Endothelial cell of umbilical vein (primary cell): ENCODE data around the gene DAD1. TPM values are rescaled to one million over a fixed set of nuclear protein-coding genes. Genes with fewer than 3 reads are reported as not detected.

Source experiments
- BruUV-seq: library from RNA; stranded (reverse); fragments of 400-500 nt; replicated peaks from 2 replicates; lab custom pipeline; 2021; lab: Mats Ljungman, UMichigan
- CTCF ChIA-PET: fragments of 300-600, 350-600 bp; sonication (Branson Sonifier 250); formaldehyde crosslinking; loops from one replicate; lab custom pipeline; 2021; ENCODE audit warnings: antibody characterized with exemption, inconsistent platforms; lab: Charles Lee
- POLR2A ChIA-PET: fragments of 300-600, 350-600 bp; sonication (Branson Sonifier 250); formaldehyde crosslinking; loops from one replicate; lab custom pipeline; 2021; ENCODE audit warnings: antibody characterized with exemption, inconsistent platforms; lab: Charles Lee
- DNase-seq: peaks from one replicate; pipeline ENCODE4 v3.0.0-alpha.2; 2011; ENCODE audit warnings: low read depth, low spot score
- FAIRE-seq: peaks from 2 replicates; lab custom pipeline; 2011; peaks lifted over from hg19 to GRCh38; lab: Jason Lieb, UNC
- H2AFZ ChIP-seq: 2 replicates; pipeline ENCODE4 v1.6.0; 2012; ENCODE audit warnings: low read depth, low read length, control low read depth, inconsistent platforms
- H3K27ac ChIP-seq: 2 replicates; pipeline ENCODE4 v1.5.1; 2011; ENCODE audit warnings: low read depth, mild to moderate bottlenecking, control low read depth, low read length, moderate library complexity; ENCODE audit not compliant: insufficient read depth
- H3K27me3 ChIP-seq, 2 experiments: 2 replicates each; pipeline versions ENCODE4 v1.6.0 to v1.6.1; 2011; ENCODE audit warnings: low read length in 2 of 2, mixed read lengths in 1 of 2; ENCODE audit not compliant: control insufficient read depth in 2 of 2, insufficient read depth in 2 of 2
- H3K36me3 ChIP-seq, 2 experiments: 2 replicates in 1 of 2; 3 replicates in 1 of 2; pipeline ENCODE4 v1.5.1; 2011; ENCODE audit warnings: low read length in 2 of 2, mild to moderate bottlenecking in 1 of 2, moderate library complexity in 1 of 2; ENCODE audit not compliant: control insufficient read depth in 2 of 2, insufficient read depth in 2 of 2; ENCODE audit errors: extremely low read depth in 1 of 2
- H3K4me1 ChIP-seq: 3 replicates; pipeline ENCODE4 v1.5.1; 2011; ENCODE audit warnings: mild to moderate bottlenecking, low read length; ENCODE audit not compliant: control insufficient read depth, insufficient read depth; ENCODE audit errors: extremely low read depth
- H3K4me2 ChIP-seq: 2 replicates; pipeline ENCODE4 v1.6.1; 2011; ENCODE audit warnings: low read length, control low read depth, mixed read lengths; ENCODE audit not compliant: insufficient read depth
- H3K4me3 ChIP-seq, 3 experiments: fragments of 200-600 bp in 1 of 3; sonication (generic), shearing (Covaris generic) in 1 of 3; replicated peaks in 1 of 3; 2 replicates each; pipeline ENCODE4 v1.5.1; 2011 to 2016; ENCODE audit warnings: control low read depth in 3 of 3, low read length in 3 of 3, mild to moderate bottlenecking in 2 of 3, inconsistent platforms in 1 of 3, low read depth in 1 of 3, moderate library complexity in 1 of 3; ENCODE audit not compliant: insufficient read depth in 1 of 3
- H3K79me2 ChIP-seq: 2 replicates; pipeline ENCODE4 v1.6.0; 2012; ENCODE audit warnings: low read length, inconsistent platforms; ENCODE audit not compliant: control insufficient read depth, insufficient read depth
- H3K9ac ChIP-seq: replicated peaks from 2 replicates; pipeline ENCODE3; 2011; ENCODE audit warnings: low read length, control low read depth; ENCODE audit not compliant: insufficient read depth; ENCODE audit errors: extremely low read depth
- H3K9me1 ChIP-seq: replicated peaks from 3 replicates; pipeline ENCODE4 v1.6.0; 2011; ENCODE audit warnings: mild to moderate bottlenecking, low read length; ENCODE audit not compliant: control insufficient read depth, insufficient read depth; ENCODE audit errors: extremely low read depth
- H3K9me3 ChIP-seq: replicated peaks from 2 replicates; pipeline ENCODE4 v1.5.1; 2012; ENCODE audit warnings: low read length, inconsistent platforms; ENCODE audit not compliant: control insufficient read depth, insufficient read depth
- H4K20me1 ChIP-seq: replicated peaks from 2 replicates; pipeline ENCODE3; 2011; ENCODE audit warnings: mild to moderate bottlenecking, low read length; ENCODE audit not compliant: control insufficient read depth, insufficient read depth; ENCODE audit errors: extremely low read depth
- EZH2 ChIP-seq: IDR thresholded peaks from 2 replicates; pipeline ENCODE4 v1.6.1; 2012; ENCODE audit warnings: borderline replicate concordance, low read depth, mild to moderate bottlenecking, moderate library complexity, low read length, inconsistent platforms; ENCODE audit not compliant: severe bottlenecking
- FOS ChIP-seq: IDR thresholded peaks from 2 replicates; pipeline ENCODE4 v1.6.1; 2011; ENCODE audit warnings: mild to moderate bottlenecking, low read length, moderate library complexity, borderline replicate concordance; ENCODE audit not compliant: insufficient read depth
- GATA2 ChIP-seq: IDR thresholded peaks from 2 replicates; pipeline ENCODE4 v1.7.0; 2011; ENCODE audit warnings: low read depth, mild to moderate bottlenecking, moderate library complexity, mixed read lengths, low read length; ENCODE audit not compliant: insufficient read length, insufficient read depth
- JUN ChIP-seq: IDR thresholded peaks from 2 replicates; pipeline ENCODE4 v1.6.1; 2011; ENCODE audit warnings: borderline replicate concordance, low read depth; ENCODE audit not compliant: insufficient read length, insufficient read depth
- MYC ChIP-seq: IDR thresholded peaks from one replicate; pipeline ENCODE4 v1.6.1; 2011; ENCODE audit warnings: mild to moderate bottlenecking, low read depth, low read length
- POLR2A ChIP-seq: IDR thresholded peaks from 2 replicates; pipeline ENCODE4 v1.6.1; 2012; ENCODE audit warnings: low read depth, mild to moderate bottlenecking, control low read depth, low read length
- POLR2AphosphoS5 ChIP-seq: IDR thresholded peaks from 2 replicates; pipeline ENCODE4 v1.6.1; 2012; ENCODE audit warnings: low read depth, mild to moderate bottlenecking, control low read depth, low read length, moderate library complexity; ENCODE audit not compliant: insufficient read depth
- dilution Hi-C: fragments of 300-500 bp; cut with MboI; formaldehyde crosslinking; loops from one replicate; pipeline ENCODE4 v1.15.0; 2019; ENCODE audit warnings: low sequenced_read_pairs; ENCODE audit not compliant: extremely low pct_ligation_motif_present
- intact Hi-C: fragments of 100-400 bp; cut with micrococcal nuclease; formaldehyde crosslinking; loops from one replicate; pipeline ENCODE4 v1.10.0; 2022
- polyA plus RNA-seq, 4 experiments: library from polyadenylated mRNA; depleted of rRNA in 3 of 4; stranded (reverse) in 3 of 4; unstranded in 1 of 4; fragments of >200 nt; gene quantifications; 2 replicates each; pipeline versions ENCODE4 v1.2.1 to v1.2.3, GENCODE V29; 2011 to 2012; ENCODE audit warnings: missing spikeins in 1 of 4
- total RNA-seq: library from RNA; stranded (reverse); gene quantifications from 2 replicates; pipeline ENCODE4 v1.2.3, GENCODE V29; 2021
- TF ChIP-seq, protein P1 (sequence below), 2 donors: IDR thresholded peaks; 1 replicate in 1 of 2; 2 replicates in 1 of 2; pipeline ENCODE4 v1.5.1; 2011; ENCODE audit warnings: low read length in 2 of 2, mild to moderate bottlenecking in 2 of 2, moderate library complexity in 2 of 2, control low read depth in 1 of 2, inconsistent platforms in 1 of 2, low read depth in 1 of 2; ENCODE audit not compliant: insufficient read depth in 1 of 2; ENCODE audit errors: extremely low read depth in 1 of 2
- TF ChIP-seq, protein P2 (sequence below): IDR thresholded peaks from 2 replicates; pipeline ENCODE4 v1.6.1; 2011; ENCODE audit not compliant: insufficient read depth, insufficient read length

Gene DAD1
- total and polyA plus RNA-seq, 2 donors (not counting 3 experiments of a cell fraction or from before 2014, with no cell fraction given), result 299 to 1,227 TPM

DNA sequence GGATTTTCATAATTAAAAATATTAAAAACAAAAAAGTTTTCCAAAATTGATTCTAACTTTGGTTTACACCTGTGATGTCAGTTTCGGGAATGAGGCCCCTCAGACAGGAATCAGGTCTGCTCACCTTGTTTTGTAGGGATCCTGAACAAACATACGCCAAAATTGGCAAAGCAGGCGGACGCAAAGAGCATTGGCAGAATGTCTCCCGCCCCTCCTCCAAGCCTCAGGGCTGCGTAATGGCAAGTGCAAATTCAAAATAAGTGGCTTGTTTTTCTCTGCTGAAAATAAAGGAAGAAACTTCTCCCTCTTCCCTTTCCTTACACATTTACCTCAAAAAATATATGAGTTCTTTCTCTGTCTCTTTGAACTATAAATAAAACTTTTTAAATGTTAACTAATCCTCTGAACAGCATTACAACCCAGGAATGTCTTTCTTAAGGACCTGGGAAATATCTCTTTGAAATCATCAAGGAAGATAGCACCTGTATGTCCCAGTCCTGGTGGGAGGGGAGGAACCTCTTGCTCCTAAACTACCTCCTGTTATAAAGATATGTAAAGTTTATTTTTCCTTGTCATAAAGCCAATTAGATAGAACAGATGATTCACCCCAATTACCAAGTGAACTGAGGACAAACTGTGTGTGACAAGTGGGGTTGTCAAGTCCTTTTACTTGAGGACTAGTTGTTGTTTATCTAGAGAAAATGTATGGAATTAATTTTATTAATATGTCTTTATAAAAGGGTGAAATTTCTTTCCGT, 38.7 kb upstream of the DAD1 start:
- Histone ChIP-seq H2AFZ (no peak overlapping the region), H3K4me2 (no peak overlapping the region), H3K4me3 (no peak overlapping the region), H3K9me3 (no peaks in the 10 kb centered on the region), H3K27me3 (peaks cover 0 to 2% of the 10 kb centered on the region in 2 experiments), H3K79me2 (no peaks in the 10 kb centered on the region), H3K27ac (no peak overlapping the region), H3K9ac (no peak overlapping the region), H4K20me1 (no peaks in the 10 kb centered on the region), H3K36me3 (no peaks in the 10 kb centered on the region), H3K9me1 (no peaks in the 10 kb centered on the region), H3K4me1 (peaks cover 7% of the 10 kb centered on the region)
- no peak for DNase-seq
- ChIA-PET POLR2A (no interaction called here), CTCF (interaction anchor here (1.3 kb wide), 1 partner anchor 39 kb away, joined by 3 read pairs; the partner anchor contains the start of gene DAD1)
- no TSS peak for BruUV-seq
- TF ChIP-seq, protein P1, sequence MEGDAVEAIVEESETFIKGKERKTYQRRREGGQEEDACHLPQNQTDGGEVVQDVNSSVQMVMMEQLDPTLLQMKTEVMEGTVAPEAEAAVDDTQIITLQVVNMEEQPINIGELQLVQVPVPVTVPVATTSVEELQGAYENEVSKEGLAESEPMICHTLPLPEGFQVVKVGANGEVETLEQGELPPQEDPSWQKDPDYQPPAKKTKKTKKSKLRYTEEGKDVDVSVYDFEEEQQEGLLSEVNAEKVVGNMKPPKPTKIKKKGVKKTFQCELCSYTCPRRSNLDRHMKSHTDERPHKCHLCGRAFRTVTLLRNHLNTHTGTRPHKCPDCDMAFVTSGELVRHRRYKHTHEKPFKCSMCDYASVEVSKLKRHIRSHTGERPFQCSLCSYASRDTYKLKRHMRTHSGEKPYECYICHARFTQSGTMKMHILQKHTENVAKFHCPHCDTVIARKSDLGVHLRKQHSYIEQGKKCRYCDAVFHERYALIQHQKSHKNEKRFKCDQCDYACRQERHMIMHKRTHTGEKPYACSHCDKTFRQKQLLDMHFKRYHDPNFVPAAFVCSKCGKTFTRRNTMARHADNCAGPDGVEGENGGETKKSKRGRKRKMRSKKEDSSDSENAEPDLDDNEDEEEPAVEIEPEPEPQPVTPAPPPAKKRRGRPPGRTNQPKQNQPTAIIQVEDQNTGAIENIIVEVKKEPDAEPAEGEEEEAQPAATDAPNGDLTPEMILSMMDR (IDR thresholded peaks at IDR 0.05; ENCODE audit: extremely low read depth in 1 of 2, insufficient read depth in 1 of 2, low read depth in 1 of 2, low read length in 2 of 2), result no peak
- TF ChIP-seq JUN (no peak), POLR2A (no peak), EZH2 (no peak), GATA2 (no peak), FOS (no peak), MYC (no peak), POLR2AphosphoS5 (no peak)
- TF ChIP-seq, protein P2, sequence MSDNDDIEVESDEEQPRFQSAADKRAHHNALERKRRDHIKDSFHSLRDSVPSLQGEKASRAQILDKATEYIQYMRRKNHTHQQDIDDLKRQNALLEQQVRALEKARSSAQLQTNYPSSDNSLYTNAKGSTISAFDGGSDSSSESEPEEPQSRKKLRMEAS, result no peak
- no peak for FAIRE-seq
- intact Hi-C loops (no loop called here), dilution Hi-C loops (no loop called here)
